CD14-positive monocyte (primary cell): ENCODE results near the gene GREM2. TPM values are rescaled to one million over a fixed set of nuclear protein-coding genes. Genes with fewer than 3 reads are reported as not detected.
A peak's percentile ranks its signal among the peaks of the same experiment; 100 is the strongest.

ENCODE experiments used
- DNase-seq, 3 donors: peaks; one replicate each; pipeline ENCODE4 v3.0.0-alpha.2; 2011 to 2022
- H2AFZ ChIP-seq: 2 replicates; pipeline ENCODE4 v1.6.0; 2012; ENCODE audit warnings: mild to moderate bottlenecking, low read depth, low read length, inconsistent platforms; ENCODE audit not compliant: insufficient read depth, poor library complexity, severe bottlenecking
- H3K27ac ChIP-seq, 2 donors: 1 replicate in 1 of 2; 2 replicates in 1 of 2; pipeline ENCODE4 v1.5.1; 2012 to 2013; ENCODE audit warnings: low read length in 2 of 2, control low read depth in 1 of 2, inconsistent platforms in 1 of 2, low read depth in 1 of 2, mild to moderate bottlenecking in 1 of 2
- H3K27me3 ChIP-seq, 2 donors: one replicate each; pipeline versions ENCODE4 v1.6.0 to v1.6.1; 2011 to 2013; ENCODE audit warnings: low read length in 2 of 2; ENCODE audit not compliant: control insufficient read depth in 2 of 2, insufficient read depth in 2 of 2
- H3K36me3 ChIP-seq, 2 donors: replicated peaks in 1 of 2; 1 replicate in 1 of 2; 2 replicates in 1 of 2; pipeline versions ENCODE4 v1.5.1 to v1.6.1; 2012 to 2013; ENCODE audit warnings: low read length in 2 of 2, control low read depth in 1 of 2, inconsistent platforms in 1 of 2, mild to moderate bottlenecking in 1 of 2; ENCODE audit not compliant: insufficient read depth in 2 of 2, control insufficient read depth in 1 of 2
- H3K4me1 ChIP-seq, 2 donors: 1 replicate in 1 of 2; 2 replicates in 1 of 2; pipeline versions ENCODE4 v1.5.1 to v1.6.1; 2012 to 2013; ENCODE audit warnings: low read length in 2 of 2, control low read depth in 1 of 2, inconsistent platforms in 1 of 2, mild to moderate bottlenecking in 1 of 2, moderate library complexity in 1 of 2; ENCODE audit not compliant: insufficient read depth in 2 of 2, control insufficient read depth in 1 of 2
- H3K4me2 ChIP-seq: replicated peaks from 2 replicates; pipeline ENCODE3; 2012; ENCODE audit warnings: low read length, moderate library complexity, mild to moderate bottlenecking; ENCODE audit not compliant: poor library complexity, severe bottlenecking; ENCODE audit errors: extremely low read depth
- H3K4me3 ChIP-seq, 3 experiments: fragments of 200-600 bp in 1 of 3; sonication (generic) in 1 of 3; replicated peaks in 1 of 3; 1 replicate in 2 of 3; 2 replicates in 1 of 3; pipeline ENCODE4 v1.5.1; 2011 to 2013; ENCODE audit warnings: low read length in 3 of 3, mild to moderate bottlenecking in 3 of 3, control low read depth in 2 of 3, low read depth in 2 of 3, inconsistent platforms in 1 of 3, moderate library complexity in 1 of 3
- H3K79me2 ChIP-seq: 2 replicates; pipeline ENCODE4 v1.6.0; 2012; ENCODE audit warnings: mild to moderate bottlenecking, control low read depth, inconsistent platforms, low read length, moderate library complexity; ENCODE audit not compliant: insufficient read depth
- H3K9ac ChIP-seq: 2 replicates; pipeline ENCODE4 v1.6.0; 2017; ENCODE audit warnings: low read length, mild to moderate bottlenecking; ENCODE audit not compliant: insufficient read depth, poor library complexity, severe bottlenecking
- H3K9me3 ChIP-seq, 2 donors: replicated peaks in 1 of 2; 1 replicate in 1 of 2; 2 replicates in 1 of 2; pipeline versions ENCODE4 v1.5.1 to v1.6.1; 2012 to 2013; ENCODE audit warnings: low read length in 2 of 2, control low read depth in 1 of 2; ENCODE audit not compliant: control insufficient read depth in 1 of 2, insufficient read depth in 1 of 2
- H4K20me1 ChIP-seq: 2 replicates; pipeline ENCODE4 v1.6.0; 2012; ENCODE audit warnings: mild to moderate bottlenecking, low read length, control low read depth, moderate library complexity; ENCODE audit not compliant: insufficient read depth
- H3K27ac Mint-ChIP-seq, 7 donors: one replicate each; pipeline ENCODE4 v1.8.0; 2020; ENCODE audit warnings: mild to moderate bottlenecking in 7 of 7, mixed read lengths in 7 of 7, moderate library complexity in 6 of 7, inconsistent platforms in 2 of 7
- H3K27me3 Mint-ChIP-seq, 3 donors: one replicate each; pipeline ENCODE4 v1.8.0; 2021 to 2022; ENCODE audit warnings: low read depth in 3 of 3, mild to moderate bottlenecking in 3 of 3, mixed read lengths in 3 of 3, moderate library complexity in 3 of 3, inconsistent platforms in 1 of 3
- H3K36me3 Mint-ChIP-seq, 2 donors: one replicate each; pipeline ENCODE4 v1.8.0; 2020; ENCODE audit warnings: mixed read lengths in 2 of 2, inconsistent platforms in 1 of 2, mild to moderate bottlenecking in 1 of 2
- H3K4me1 Mint-ChIP-seq: one replicate; pipeline ENCODE4 v1.8.0; 2020; ENCODE audit warnings: mild to moderate bottlenecking, mixed read lengths
- H3K4me3 Mint-ChIP-seq, 2 donors: one replicate each; pipeline ENCODE4 v1.8.0; 2020; ENCODE audit warnings: mild to moderate bottlenecking in 2 of 2, mixed read lengths in 2 of 2, moderate library complexity in 1 of 2
- H3K9me3 Mint-ChIP-seq, 7 donors: one replicate each; pipeline ENCODE4 v1.8.0; 2020 to 2022; ENCODE audit warnings: mixed read lengths in 7 of 7, mild to moderate bottlenecking in 6 of 7, moderate library complexity in 6 of 7, inconsistent platforms in 2 of 7
- WGBS: methylation state at CpG from one replicate; pipeline ENCODE4 v1.1.5; 2013; ENCODE audit warnings: missing lambda C conversion rate; ENCODE audit not compliant: insufficient coverage; 5-methylcytosine and 5-hydroxymethylcytosine counted together
- intact Hi-C, 2 donors: fragments of 100-400 bp; cut with micrococcal nuclease; formaldehyde crosslinking; loops; one replicate each; pipeline versions ENCODE4 v1.15.0 to v1.15.1; 2023
- polyA plus RNA-seq, 3 donors: library from polyadenylated mRNA; depleted of rRNA in 1 of 3; unstranded in 2 of 3; stranded (reverse) in 1 of 3; fragments of 300-500 nt in 2 of 3; fragments of >200 nt in 1 of 3; fragmentation: Illumina TruSeq in 2 of 3; gene quantifications; 1 replicate in 2 of 3; 2 replicates in 1 of 3; pipeline ENCODE4 v1.2.3, GENCODE V29; 2012 to 2021
- TF ChIP-seq, protein P1 (sequence below): fragments of 200-600 bp; IDR thresholded peaks from one replicate; pipeline ENCODE4 v1.8.0; 2022; ENCODE audit warnings: antibody characterized with exemption, mild to moderate bottlenecking

Gene GREM2
- polyA plus RNA-seq, 3 donors: not detected

DNA sequence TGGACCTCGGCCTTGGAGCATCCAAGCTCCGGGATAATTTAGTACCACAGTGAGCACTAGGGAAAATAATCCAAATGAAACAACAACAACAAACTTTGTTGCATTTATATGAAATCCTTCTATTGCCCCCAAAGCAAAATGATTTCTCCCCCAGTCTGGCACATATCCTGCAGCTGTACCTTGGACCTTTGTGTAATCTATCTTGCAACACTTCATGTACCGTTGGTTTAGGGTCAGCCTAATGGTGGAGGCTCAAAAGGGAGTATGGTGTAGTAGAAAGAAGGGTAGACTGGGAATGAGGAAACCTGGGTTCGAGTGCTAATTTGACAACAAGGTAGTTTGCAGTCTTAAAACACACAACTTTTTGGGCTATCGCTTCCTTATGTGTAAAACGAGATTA is 12.1 kb downstream of the GREM2 start:
- no peaks in the 10 kb centered on the region for H3K27me3 ChIP-seq
- H3K79me2 ChIP-seq: no peaks in the 10 kb centered on the region
- DNase-seq: no peak
- Mint-ChIP-seq H3K4me1 (no peaks in the 10 kb centered on the region), H3K27me3 (peaks cover 0 to 1% (median 1%) of the 10 kb centered on the region in 3 donors), H3K4me3 (no peak overlapping the region), H3K9me3 (peaks cover 0 to 9% (median 0%) of the 10 kb centered on the region in 7 donors), H3K27ac (peak overlapping the region in 1 of 7 donors; percentile 31), H3K36me3 (no peaks in the 10 kb centered on the region)
- TF ChIP-seq, protein P1, sequence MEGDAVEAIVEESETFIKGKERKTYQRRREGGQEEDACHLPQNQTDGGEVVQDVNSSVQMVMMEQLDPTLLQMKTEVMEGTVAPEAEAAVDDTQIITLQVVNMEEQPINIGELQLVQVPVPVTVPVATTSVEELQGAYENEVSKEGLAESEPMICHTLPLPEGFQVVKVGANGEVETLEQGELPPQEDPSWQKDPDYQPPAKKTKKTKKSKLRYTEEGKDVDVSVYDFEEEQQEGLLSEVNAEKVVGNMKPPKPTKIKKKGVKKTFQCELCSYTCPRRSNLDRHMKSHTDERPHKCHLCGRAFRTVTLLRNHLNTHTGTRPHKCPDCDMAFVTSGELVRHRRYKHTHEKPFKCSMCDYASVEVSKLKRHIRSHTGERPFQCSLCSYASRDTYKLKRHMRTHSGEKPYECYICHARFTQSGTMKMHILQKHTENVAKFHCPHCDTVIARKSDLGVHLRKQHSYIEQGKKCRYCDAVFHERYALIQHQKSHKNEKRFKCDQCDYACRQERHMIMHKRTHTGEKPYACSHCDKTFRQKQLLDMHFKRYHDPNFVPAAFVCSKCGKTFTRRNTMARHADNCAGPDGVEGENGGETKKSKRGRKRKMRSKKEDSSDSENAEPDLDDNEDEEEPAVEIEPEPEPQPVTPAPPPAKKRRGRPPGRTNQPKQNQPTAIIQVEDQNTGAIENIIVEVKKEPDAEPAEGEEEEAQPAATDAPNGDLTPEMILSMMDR: no peak
- no peak overlapping the region for H3K27ac ChIP-seq
- no peaks in the 10 kb centered on the region for H4K20me1 ChIP-seq
- no peaks in the 10 kb centered on the region for H3K9me3 ChIP-seq
- H3K9ac ChIP-seq: no peak overlapping the region
- intact Hi-C loops: no loop called here
- no peak overlapping the region for H3K4me3 ChIP-seq
- no peaks in the 10 kb centered on the region for H3K4me1 ChIP-seq
- WGBS: 71% methylated on average over 4 of the region's 6 CpGs
- H3K4me2 ChIP-seq: no peak overlapping the region
- no peaks in the 10 kb centered on the region for H3K36me3 ChIP-seq
- H2AFZ ChIP-seq: no peak overlapping the region

DNA sequence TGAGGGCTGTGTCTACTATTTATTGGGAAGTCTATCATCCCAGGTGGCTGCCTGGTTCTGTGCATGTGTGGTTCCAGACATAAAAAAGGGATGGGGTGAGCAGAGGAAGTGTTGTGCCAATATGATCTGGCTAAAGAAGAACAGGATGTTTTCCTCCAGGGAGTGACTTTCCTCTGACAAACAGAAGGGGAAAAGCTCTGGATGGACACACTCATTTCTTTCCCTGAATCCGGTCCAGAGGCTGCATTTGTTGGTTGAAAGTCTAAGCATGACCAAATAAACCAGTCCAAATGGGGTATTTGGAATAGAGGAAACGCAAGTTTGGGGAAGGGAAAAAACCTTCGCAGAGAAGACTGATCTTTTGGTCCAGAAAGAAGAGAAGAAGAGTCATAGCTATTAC is 12.7 kb downstream of the GREM2 start:
- Mint-ChIP-seq H3K36me3 (no peaks in the 10 kb centered on the region), H3K4me3 (no peak overlapping the region), H3K4me1 (no peaks in the 10 kb centered on the region), H3K27ac (no peak overlapping the region), H3K9me3 (peaks cover 0 to 9% (median 0%) of the 10 kb centered on the region in 7 donors), H3K27me3 (peaks cover 0 to 1% (median 1%) of the 10 kb centered on the region in 3 donors)
- DNase-seq: no peak
- H3K4me2 ChIP-seq: no peak overlapping the region
- H2AFZ ChIP-seq: no peak overlapping the region
- no peaks in the 10 kb centered on the region for H4K20me1 ChIP-seq
- H3K79me2 ChIP-seq: no peaks in the 10 kb centered on the region
- H3K27ac ChIP-seq: no peak overlapping the region
- no CpG with 5 or more reads among the region's 3 CpGs for WGBS
- TF ChIP-seq, protein P1: no peak
- H3K36me3 ChIP-seq: no peaks in the 10 kb centered on the region
- H3K27me3 ChIP-seq: no peaks in the 10 kb centered on the region
- no peak overlapping the region for H3K4me3 ChIP-seq
- H3K9ac ChIP-seq: no peak overlapping the region
- no peaks in the 10 kb centered on the region for H3K9me3 ChIP-seq
- H3K4me1 ChIP-seq: no peaks in the 10 kb centered on the region
- intact Hi-C loops: no loop called here
